Omental fat pad (tissue), 4 donors: ENCODE data around the gene DLG1. TPM values are rescaled to one million over a fixed set of nuclear protein-coding genes. Genes with fewer than 3 reads are reported as not detected.
A peak's percentile ranks its signal among the peaks of the same experiment; 100 is the strongest.

Experiments used
- ATAC-seq: fragments of 150-250 bp; one replicate; pipeline ENCODE4 v1.9.1; 2016; ENCODE audit warnings: mild to moderate bottlenecking, moderate library complexity; ENCODE audit not compliant: low FRiP score
- DNase-seq: peaks from one replicate; pipeline ENCODE4 v3.0.0-alpha.2; 2019; ENCODE audit warnings: low spot score
- CTCF ChIP-seq, 3 donors: fragments of 450-650 bp; IDR thresholded peaks; one replicate each; pipeline ENCODE4 v1.5.1; 2016 to 2017; ENCODE audit warnings: antibody characterized with exemption in 3 of 3, mild to moderate bottlenecking in 3 of 3, moderate library complexity in 2 of 3
- total RNA-seq, 4 donors: library from RNA; depleted of rRNA; stranded (reverse); fragments of >200 nt; gene quantifications; one replicate each; pipeline ENCODE4 v1.1.0, GENCODE V29; 2016

Gene DLG1
- 10 to 100 TPM; 47.1 to 65.4 (median 60.2) TPM for total RNA-seq

- ATAC-seq (peak; percentile 93), DNase-seq (peak; percentile 73)
- TF ChIP-seq CTCF (IDR thresholded peaks at IDR 0.05): no peak
Observed at GRCh38 chr3:197298341-197298944, at the start of gene DLG1. DLG1 (minus strand) TSS chr3:197298612; CDS start chr3:197297204, 1,408 bp downstream.

- no peak for ATAC-seq
- TF ChIP-seq CTCF (IDR thresholded peaks at IDR 0.05): no peak
- no peak for DNase-seq
Observed at GRCh38 chr3:197348014-197348413, 49.6 kb upstream of the DLG1 start.

- no peak for TF ChIP-seq CTCF (IDR thresholded peaks at IDR 0.05)
- ATAC-seq (no peak), DNase-seq (no peak)
Observed at GRCh38 chr3:197345390-197345789, 47.0 kb upstream of the DLG1 start.

GRCh38 chr3:197344582-197345318, 46.3 kb upstream of the DLG1 start:
- no peak for DNase-seq

GRCh38 chr3:197343656-197344408, 45.4 kb upstream of the DLG1 start:
- DNase-seq: no peak
- TF ChIP-seq CTCF (IDR thresholded peaks at IDR 0.05): no peak
- no peak for ATAC-seq

More at GRCh38 chr3:197344582-197345318, 46.3 kb upstream of the DLG1 start:
- no peak for TF ChIP-seq CTCF (IDR thresholded peaks at IDR 0.05)
- ATAC-seq: no peak

GRCh38 chr3:197343111-197343510, 44.7 kb upstream of the DLG1 start:
- TF ChIP-seq CTCF (IDR thresholded peaks at IDR 0.05): no peak
- DNase-seq (no peak), ATAC-seq (no peak)
